DOHH2 (cell line): ENCODE results near the gene ANKRD13A.
A peak's percentile ranks its signal among the peaks of the same experiment; 100 is the strongest.

Experiments
- H3F3A ChIP-seq: fragments of 200-600 bp; sonication (generic), shearing (Covaris generic); 2 replicates; pipeline ENCODE4 v1.6.0; 2016; ENCODE audit warnings: antibody characterized with exemption, mild to moderate bottlenecking; ENCODE audit not compliant: control insufficient read depth, insufficient read depth
- H3K27ac ChIP-seq: fragments of 200-600 bp; sonication (generic); 2 replicates; pipeline ENCODE4 v1.5.1; 2014; ENCODE audit warnings: low read depth, mild to moderate bottlenecking, low read length, moderate library complexity
- H3K27me3 ChIP-seq: fragments of 200-600 bp; sonication (generic); 2 replicates; pipeline ENCODE4 v1.6.1; 2014; ENCODE audit warnings: mild to moderate bottlenecking, low read length, mixed read lengths; ENCODE audit not compliant: control insufficient read depth
- H3K36me3 ChIP-seq: fragments of 200-600 bp; sonication (generic); 2 replicates; pipeline ENCODE4 v1.6.1; 2014; ENCODE audit warnings: mild to moderate bottlenecking, low read length, moderate library complexity, mixed read lengths; ENCODE audit not compliant: control insufficient read depth
- H3K4me1 ChIP-seq: fragments of 200-600 bp; sonication (generic); 2 replicates; pipeline ENCODE4 v1.6.1; 2014; ENCODE audit warnings: mild to moderate bottlenecking, low read length, mixed read lengths; ENCODE audit not compliant: control insufficient read depth
- H3K4me2 ChIP-seq: fragments of 200-600 bp; sonication (generic); 2 replicates; pipeline ENCODE4 v1.6.0; 2014; ENCODE audit warnings: mild to moderate bottlenecking, low read length, moderate library complexity
- H3K4me3 ChIP-seq: fragments of 200-600 bp; sonication (generic); 2 replicates; pipeline ENCODE4 v1.5.1; 2014; ENCODE audit warnings: mild to moderate bottlenecking, low read length, mixed read lengths
- H3K79me2 ChIP-seq: fragments of 200-600 bp; sonication (generic); 2 replicates; pipeline ENCODE4 v1.6.1; 2014; ENCODE audit warnings: mild to moderate bottlenecking, low read length, mixed read lengths; ENCODE audit not compliant: control insufficient read depth
- H3K9me2 ChIP-seq: fragments of 200-600 bp; sonication (generic); replicated peaks from 2 replicates; pipeline ENCODE4 v1.6.1; 2014; ENCODE audit warnings: mild to moderate bottlenecking, low read length, mixed read lengths; ENCODE audit not compliant: control insufficient read depth
- H3K9me3 ChIP-seq: fragments of 200-600 bp; sonication (generic); 2 replicates; pipeline ENCODE4 v1.6.1; 2014; ENCODE audit warnings: antibody characterized with exemption, low read length, mixed read lengths; ENCODE audit not compliant: control insufficient read depth, insufficient read depth
- H4K20me1 ChIP-seq: fragments of 200-600 bp; sonication (generic); 2 replicates; pipeline ENCODE4 v1.6.0; 2014; ENCODE audit warnings: low read depth, mild to moderate bottlenecking, antibody characterized with exemption, low read length, moderate library complexity; ENCODE audit not compliant: control insufficient read depth, insufficient read depth
- CTCF ChIP-seq: fragments of 200-600 bp; sonication (generic); IDR thresholded peaks from one replicate; pipeline ENCODE4 v1.5.1; 2014; ENCODE audit warnings: antibody characterized with exemption, mild to moderate bottlenecking, low read depth, low read length; ENCODE audit not compliant: poor library complexity, severe bottlenecking
- EZH2phosphoT487 ChIP-seq: fragments of 200-600 bp; sonication (generic); IDR thresholded peaks from 2 replicates; pipeline ENCODE4 v1.6.1; 2017; ENCODE audit warnings: borderline replicate concordance, mild to moderate bottlenecking, antibody characterized with exemption, low read length, moderate library complexity, mixed read lengths

Gene ANKRD13A

GRCh38 chr12:110002676-110003515 is 3.7 kb downstream of the ANKRD13A start:
- peak overlapping the region; percentile 96 for H3K4me2 ChIP-seq
- no peaks in the 10 kb centered on the region for H3K27me3 ChIP-seq
- peaks cover 39% of the 10 kb centered on the region for H3F3A ChIP-seq
- H3K79me2 ChIP-seq, result peaks cover 99% of the 10 kb centered on the region
- TF ChIP-seq EZH2phosphoT487 (no peak), CTCF (no peak)
- no peaks in the 10 kb centered on the region for H3K9me2 ChIP-seq
- peaks cover 79% of the 10 kb centered on the region for H3K4me1 ChIP-seq
- no peaks in the 10 kb centered on the region for H3K9me3 ChIP-seq
- peak overlapping the region; percentile 94 for H3K27ac ChIP-seq
- H3K4me3 ChIP-seq, result peak overlapping the region; percentile 81
- peaks cover 70% of the 10 kb centered on the region for H3K36me3 ChIP-seq
- H4K20me1 ChIP-seq, result no peaks in the 10 kb centered on the region

DNA sequence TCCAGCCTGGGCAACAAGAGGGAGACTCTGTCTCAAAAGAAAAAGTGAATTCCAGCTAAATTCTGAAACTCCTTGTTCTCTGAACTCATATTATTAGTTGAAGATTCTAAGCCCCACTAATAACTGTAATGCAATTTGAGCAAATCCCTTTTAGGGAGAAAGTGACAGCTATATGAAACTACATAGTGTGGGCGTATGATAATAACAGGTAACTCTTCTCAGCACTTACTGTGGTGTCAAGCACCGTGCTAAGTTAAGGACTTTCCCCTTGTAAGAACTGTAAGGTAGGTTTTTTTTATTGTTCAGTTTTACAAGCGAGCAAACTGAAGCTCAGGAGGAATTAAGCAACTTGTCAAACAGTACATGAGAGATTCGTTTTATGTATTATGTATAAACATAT is 5.4 kb downstream of the ANKRD13A start:
- Histone ChIP-seq H3K9me2 (no peaks in the 10 kb centered on the region), H3K36me3 (peaks cover 72% of the 10 kb centered on the region), H3K4me1 (peaks cover 87% of the 10 kb centered on the region), H4K20me1 (no peaks in the 10 kb centered on the region), H3F3A (peaks cover 37% of the 10 kb centered on the region), H3K27me3 (no peaks in the 10 kb centered on the region), H3K4me3 (peak overlapping the region; percentile 81), H3K79me2 (peaks cover 99% of the 10 kb centered on the region), H3K4me2 (peak overlapping the region; percentile 96), H3K9me3 (no peaks in the 10 kb centered on the region), H3K27ac (peak overlapping the region; percentile 94)
- TF ChIP-seq CTCF (no peak), EZH2phosphoT487 (no peak)

- TF ChIP-seq CTCF (no peak), EZH2phosphoT487 (no peak)
- H3K4me2 ChIP-seq, result peak overlapping the region; percentile 96
- H3K27me3 ChIP-seq, result no peaks in the 10 kb centered on the region
- no peaks in the 10 kb centered on the region for H3K9me3 ChIP-seq
- H4K20me1 ChIP-seq, result no peaks in the 10 kb centered on the region
- H3K79me2 ChIP-seq, result peaks cover 99% of the 10 kb centered on the region
- H3K4me3 ChIP-seq, result peak overlapping the region; percentile 81
- no peaks in the 10 kb centered on the region for H3K9me2 ChIP-seq
- peaks cover 96% of the 10 kb centered on the region for H3K4me1 ChIP-seq
- H3K27ac ChIP-seq, result peak overlapping the region; percentile 94
- peaks cover 43% of the 10 kb centered on the region for H3F3A ChIP-seq
- peaks cover 70% of the 10 kb centered on the region for H3K36me3 ChIP-seq
Observed at GRCh38 chr12:110005319-110005973, 6.2 kb downstream of the ANKRD13A start.
